ENCODE measurements around the gene ARL16. TPM values are rescaled to one million over a fixed set of nuclear protein-coding genes. Genes with fewer than 3 reads are reported as not detected.

Gene ARL16
- total and polyA plus RNA-seq, 2 of the 8 experiments (the other 6 are each of a cell fraction or from before 2014, with no cell fraction given), result 37.0 to 60.8 TPM

- peaks cover 4 to 39% of the 10 kb centered on the region in 2 experiments; a peak in 3 of 4 replicates for H3K79me2 ChIP-seq (ENCODE audit: control insufficient read depth in 1 of 2, insufficient read depth in 2 of 2, low read length in 2 of 2)
- peaks cover 2 to 15% (median 10%) of the 10 kb centered on the region in 4 experiments; a peak in 6 of 8 replicates for H3K36me3 ChIP-seq (ENCODE audit: control insufficient read depth in 2 of 4, insufficient read depth in 4 of 4, low read length in 3 of 4)
- H2BK5ac ChIP-seq (ENCODE audit: low read depth, low read length), result peak overlapping the region; percentile 60; the same call in 1 of the 2 replicates
- H3K4me3 ChIP-seq (ENCODE audit: extremely low read depth in 1 of 4, insufficient read depth in 2 of 4, low read depth in 3 of 4, low read length in 4 of 4), result peak overlapping the region; percentile 76 to 89 (median 87)
- peak overlapping the region; percentile 56 for H4K5ac ChIP-seq (ENCODE audit: insufficient read length, low read depth, low read length)
- peak overlapping the region; percentile 34 for H4K91ac ChIP-seq (replicated peaks; ENCODE audit: insufficient read length, low read length)
- H2BK20ac ChIP-seq (ENCODE audit: low read length), result no peak overlapping the region
- no peak overlapping the region for H3K4ac ChIP-seq (replicated peaks; ENCODE audit: insufficient read length, low read depth, low read length)
- FAIRE-seq (no peak), DNase-seq (ENCODE audit: low read depth in 1 of 2, low spot score in 2 of 2) (no peak)
- peak overlapping the region; percentile 58 for H3K27ac ChIP-seq (ENCODE audit: low read depth, low read length)
- ChIA-PET POLR2A (ENCODE audit: partially characterized antibody) (interaction anchor here (0.8 to 28.4 kb wide), 12 partner anchors 7 to 195 kb away, joined by 3 to 436 read pairs (median 6); partner anchors contain the start of genes CCDC137, MRPL12, NPLOC4 and OXLD1), CTCF (ENCODE audit: partially characterized antibody) (interaction anchor here (0.8 to 2.9 kb wide), 6 partner anchors 11 to 27 kb away, joined by 3 to 10 read pairs (median 4); no protein-coding TSS in a partner anchor)
- H3K23ac ChIP-seq (ENCODE audit: insufficient read length), result no peak overlapping the region
- no peak overlapping the region for H2BK15ac ChIP-seq (ENCODE audit: low read length)
- no peak overlapping the region for H2BK12ac ChIP-seq (ENCODE audit: low read depth, low read length)
- peaks cover 0 to 23% of the 10 kb centered on the region in 2 experiments for H4K20me1 ChIP-seq (replicated peaks in 1 of 2; ENCODE audit: control insufficient read depth in 1 of 2, insufficient read depth in 2 of 2, low read length in 2 of 2)
- peaks cover 12% of the 10 kb centered on the region for H3K23me2 ChIP-seq (ENCODE audit: low read depth, low read length)
- H4K8ac ChIP-seq (ENCODE audit: extremely low read depth, insufficient read depth, low read length), result peak overlapping the region; percentile 83
- H3K79me1 ChIP-seq (ENCODE audit: low read depth, low read length), result peaks cover 15% of the 10 kb centered on the region
- H2BK120ac ChIP-seq (replicated peaks; ENCODE audit: low read depth, low read length), result no peak overlapping the region
- TF ChIP-seq KDM5A (IDR thresholded peaks at IDR 0.05; ENCODE audit: low read length) (0 out of 2 replicates have a peak, but pooled peaks have one; percentile 42), TAF7 (optimal IDR thresholded peaks at IDR 0.05; ENCODE audit: borderline replicate concordance, low read depth, low read length) (no peak), BACH1 (IDR thresholded peaks at IDR 0.05; ENCODE audit: low read length) (0 out of 2 replicates have a peak, but pooled peaks have one; percentile 41)
- no peak overlapping the region for H2AFZ ChIP-seq (ENCODE audit: low read length)
- no peak overlapping the region for H2AK5ac ChIP-seq (ENCODE audit: low read depth, low read length)
- 3% methylated on average over 20 of the region's 37 CpGs; no CpG with 5 or more reads in 1 of the 2 experiments for WGBS, 2 experiments (ENCODE audit: extremely low coverage in 1 of 2, insufficient coverage in 1 of 2, insufficient read length in 1 of 2, insufficient replicate concordance in 2 of 2, low coverage in 1 of 2, low lambda C conversion rate in 2 of 2, missing lambda C conversion rate in 1 of 2)
- H3K18ac ChIP-seq (ENCODE audit: extremely low read depth, low read length), result peak overlapping the region; percentile 32; the same call in 1 of the 2 replicates
- peak overlapping the region; percentile 70 for H3K56ac ChIP-seq (replicated peaks; ENCODE audit: insufficient read length, low read depth, low read length)
- H3K9me3 ChIP-seq (ENCODE audit: insufficient read depth in 2 of 2, low read depth in 1 of 2, low read length in 1 of 2), result no peaks in the 10 kb centered on the region
- peak overlapping the region; percentile 35 to 76 (median 73) for H3K9ac ChIP-seq (replicated peaks in 1 of 4; ENCODE audit: extremely low read depth in 1 of 4, low read depth in 3 of 4, low read length in 3 of 4)
- no peaks in the 10 kb centered on the region; a peak in 1 of 7 replicates for H3K27me3 ChIP-seq (replicated peaks in 1 of 4; ENCODE audit: control insufficient read depth in 3 of 4, extremely low read depth in 1 of 4, insufficient read depth in 3 of 4, low read length in 3 of 4)
- H3K4me2 ChIP-seq (ENCODE audit: insufficient read depth in 1 of 2, low read depth in 2 of 2, low read length in 2 of 2), result peak overlapping the region; percentile 77 to 84
- no peak overlapping the region for H3K14ac ChIP-seq (ENCODE audit: insufficient read length)
- peaks cover 3 to 14% (median 7%) of the 10 kb centered on the region in 4 experiments; a peak in 6 of 7 replicates for H3K4me1 ChIP-seq (replicated peaks in 1 of 4; ENCODE audit: control insufficient read depth in 3 of 4, insufficient read depth in 4 of 4, low read length in 3 of 4)
These were observed 401 bp downstream of the ARL16 start for GRCh38 chr17:81683208-81683583.
